AG09319 (cell line): ENCODE results near the gene OR8B3.

Experiments used
- DNase-seq: peaks from one replicate; pipeline ENCODE4 v3.0.0-alpha.2; 2010; ENCODE audit warnings: low read depth; ENCODE audit errors: extremely low read depth
- CTCF ChIP-seq: IDR thresholded peaks from 2 replicates; pipeline ENCODE4 v1.5.1; 2011; ENCODE audit warnings: low read depth, mild to moderate bottlenecking, inconsistent platforms, low read length, moderate library complexity

OR8B3 gene

GRCh38 chr11:124359566-124359965, 39.3 kb downstream of the OR8B3 start:
- DNase-seq = no peak
- TF ChIP-seq CTCF = no peak

- no peak for TF ChIP-seq CTCF
- no peak for DNase-seq
Measured at GRCh38 chr11:124346311-124346955, 52.4 kb downstream of the OR8B3 start.
